HEK293T (cell line): ENCODE measurements around the gene TNFRSF9.

Experiments
- CTCF ChIA-PET: fragments of 350-600 bp; formaldehyde crosslinking; extraction: SDS; loops from one replicate; lab custom pipeline; 2021; ENCODE audit warnings: antibody characterized with exemption, inconsistent platforms; lab: Yijun Ruan, JAX
- POLR2A ChIA-PET: fragments of 350-600 bp; formaldehyde crosslinking; extraction: SDS; loops from one replicate; lab custom pipeline; 2020; ENCODE audit warnings: antibody characterized with exemption, inconsistent platforms; lab: Yijun Ruan, JAX
- DNase-seq: peaks from one replicate; pipeline ENCODE4 v3.0.0; 2012; ENCODE audit warnings: mixed read lengths; ENCODE audit errors: extremely low spot score
- ARNT ChIP-seq: fragments of 450-650 bp; IDR thresholded peaks from 2 replicates; pipeline ENCODE4 v1.6.1; 2017; ENCODE audit warnings: mild to moderate bottlenecking
- BHLHE40 ChIP-seq: fragments of 450-650 bp; IDR thresholded peaks from 2 replicates; pipeline ENCODE4 v1.6.1; 2016; ENCODE audit warnings: mild to moderate bottlenecking, moderate library complexity, borderline replicate concordance
- CTBP1 ChIP-seq: fragments of 450-650 bp; IDR thresholded peaks from 2 replicates; pipeline ENCODE4 v1.6.1; 2016; ENCODE audit warnings: borderline replicate concordance
- ELF4 ChIP-seq: fragments of 450-650 bp; IDR thresholded peaks from 2 replicates; pipeline ENCODE4 v1.6.1; 2017; ENCODE audit warnings: antibody characterized with exemption
- FOXA1 ChIP-seq: fragments of 450-650 bp; IDR thresholded peaks from 2 replicates; pipeline ENCODE4 v1.6.1; 2016; ENCODE audit warnings: mild to moderate bottlenecking
- FOXK2 ChIP-seq: fragments of 450-650 bp; IDR thresholded peaks from 2 replicates; pipeline ENCODE4 v1.6.1; 2016; ENCODE audit warnings: mild to moderate bottlenecking
- FOXM1 ChIP-seq: fragments of 450-650 bp; IDR thresholded peaks from 2 replicates; pipeline ENCODE4 v1.6.1; 2017; ENCODE audit warnings: mild to moderate bottlenecking, borderline replicate concordance
- HDGF ChIP-seq: fragments of 450-650 bp; IDR thresholded peaks from 2 replicates; pipeline ENCODE4 v1.6.1; 2017; ENCODE audit warnings: antibody characterized with exemption, borderline replicate concordance
- L3MBTL2 ChIP-seq: fragments of 450-650 bp; conservative IDR thresholded peaks from 2 replicates; pipeline ENCODE4 v1.6.1; 2016; ENCODE audit warnings: mild to moderate bottlenecking
- LEF1 ChIP-seq: fragments of 450-650 bp; IDR thresholded peaks from 2 replicates; pipeline ENCODE4 v1.6.1; 2017; ENCODE audit warnings: mild to moderate bottlenecking, borderline replicate concordance
- NFRKB ChIP-seq: fragments of 450-650 bp; IDR thresholded peaks from 2 replicates; pipeline ENCODE4 v1.6.1; 2016; ENCODE audit warnings: mild to moderate bottlenecking, moderate library complexity
- SP1 ChIP-seq: fragments of 450-650 bp; IDR thresholded peaks from 2 replicates; pipeline ENCODE4 v1.6.1; 2017
- SUZ12 ChIP-seq: fragments of 450-650 bp; IDR thresholded peaks from 2 replicates; pipeline ENCODE4 v1.6.1; 2016; ENCODE audit warnings: mild to moderate bottlenecking
- TARDBP ChIP-seq: fragments of 450-650 bp; IDR thresholded peaks from 2 replicates; pipeline ENCODE4 v1.6.1; 2016
- ZNF384 ChIP-seq: fragments of 450-650 bp; IDR thresholded peaks from 2 replicates; pipeline ENCODE4 v1.6.1; 2016
- TF ChIP-seq, protein P1 (sequence below): fragments of 450-650 bp; IDR thresholded peaks from 2 replicates; pipeline ENCODE4 v1.6.1; 2016

The TNFRSF9 gene

DNA sequence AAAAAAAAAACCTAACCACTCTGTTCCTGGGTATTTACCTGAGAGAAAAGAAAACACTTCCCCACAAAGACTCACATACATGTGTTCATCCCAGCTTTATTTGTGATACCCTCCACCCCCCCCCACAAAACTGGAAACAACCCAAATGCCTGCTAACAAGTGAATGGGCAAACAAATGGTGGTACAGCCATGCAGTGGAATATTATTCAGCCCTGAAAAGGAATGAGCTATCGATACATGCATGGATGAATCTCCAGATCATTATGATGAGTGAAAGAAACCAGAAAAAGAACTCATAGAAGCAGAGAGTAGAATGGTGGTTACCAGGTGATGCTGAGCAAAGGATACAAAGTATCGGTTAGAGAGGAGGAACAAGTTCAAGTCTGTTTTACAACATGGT is 49.8 kb downstream of the TNFRSF9 start:
- CTCF ChIA-PET, result no interaction called here
- POLR2A ChIA-PET, result no interaction called here
- TF ChIP-seq NFRKB, result no peak
- no peak for TF ChIP-seq FOXM1
- no peak for TF ChIP-seq HDGF
- TF ChIP-seq, protein P1, sequence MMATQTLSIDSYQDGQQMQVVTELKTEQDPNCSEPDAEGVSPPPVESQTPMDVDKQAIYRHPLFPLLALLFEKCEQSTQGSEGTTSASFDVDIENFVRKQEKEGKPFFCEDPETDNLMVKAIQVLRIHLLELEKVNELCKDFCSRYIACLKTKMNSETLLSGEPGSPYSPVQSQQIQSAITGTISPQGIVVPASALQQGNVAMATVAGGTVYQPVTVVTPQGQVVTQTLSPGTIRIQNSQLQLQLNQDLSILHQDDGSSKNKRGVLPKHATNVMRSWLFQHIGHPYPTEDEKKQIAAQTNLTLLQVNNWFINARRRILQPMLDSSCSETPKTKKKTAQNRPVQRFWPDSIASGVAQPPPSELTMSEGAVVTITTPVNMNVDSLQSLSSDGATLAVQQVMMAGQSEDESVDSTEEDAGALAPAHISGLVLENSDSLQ, result no peak
- TF ChIP-seq SP1, result no peak
- no peak for TF ChIP-seq TARDBP
- TF ChIP-seq ELF4, result no peak
- TF ChIP-seq BHLHE40, result no peak
- TF ChIP-seq FOXA1, result no peak
- TF ChIP-seq ZNF384, result no peak
- TF ChIP-seq SUZ12, result no peak
- DNase-seq, result no peak

DNA sequence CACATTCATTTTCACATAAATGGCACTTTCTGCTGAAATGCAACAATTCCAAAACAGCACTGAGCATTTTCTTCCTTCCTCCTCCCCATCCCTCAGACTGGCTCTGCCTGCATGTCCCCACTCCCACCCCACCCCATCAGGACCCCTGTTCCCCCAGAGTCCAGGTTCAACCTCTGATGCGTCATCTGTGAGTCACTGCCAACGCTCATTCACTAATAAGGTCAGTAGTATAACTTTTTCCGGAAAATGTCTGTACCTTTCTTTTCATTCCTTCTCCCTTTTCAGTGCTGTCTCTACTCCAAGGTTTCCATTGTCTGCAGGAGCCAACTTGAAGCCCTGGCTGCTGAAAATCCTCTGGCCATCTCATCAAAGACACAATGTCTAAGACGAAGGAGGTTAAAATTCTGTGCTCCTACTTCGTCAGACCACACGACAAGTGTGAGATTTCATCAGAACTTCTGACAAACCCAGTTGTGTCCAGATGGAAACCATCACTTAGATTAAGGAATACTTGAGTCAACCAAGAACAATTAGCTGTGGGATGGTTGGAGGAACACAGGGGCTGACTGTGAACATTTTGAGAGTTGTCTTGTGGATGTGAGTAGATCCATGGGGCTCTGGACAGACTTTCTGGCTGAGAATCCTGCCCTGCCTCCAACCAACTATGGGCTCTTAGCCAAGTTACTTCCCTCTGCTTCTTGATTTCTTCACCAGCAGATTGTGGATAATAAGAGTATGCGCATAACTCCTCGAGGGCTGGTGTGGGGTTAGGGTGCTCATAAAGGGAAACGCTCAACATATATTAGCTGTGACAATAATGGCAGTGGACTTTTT is 52.2 kb downstream of the TNFRSF9 start:
- no peak for DNase-seq
- ChIA-PET POLR2A (no interaction called here), CTCF (interaction anchor here (0.6 to 1.2 kb wide), 2 partner anchors 16 to 135 kb away, joined by 3 to 4 read pairs; no protein-coding TSS in a partner anchor)
- TF ChIP-seq SUZ12 (no peak), FOXA1 (no peak), BHLHE40 (no peak), FOXK2 (no peak), L3MBTL2 (no peak)

DNA sequence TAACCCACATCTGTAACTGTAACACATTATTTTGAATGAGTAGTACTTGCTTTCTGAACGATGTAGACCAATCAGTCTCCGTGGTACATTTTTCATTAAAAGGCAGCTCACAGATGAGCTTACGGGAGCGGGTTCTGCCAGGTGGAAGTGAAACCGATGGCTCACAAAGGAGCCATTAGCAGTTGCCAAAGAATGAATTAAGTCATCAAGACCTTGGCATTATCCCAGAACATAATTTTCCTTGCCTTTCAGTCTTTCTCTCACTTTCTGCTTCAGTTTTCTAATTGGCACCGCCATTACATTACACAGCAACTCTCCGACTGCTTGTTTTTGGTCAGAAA is 54.3 kb downstream of the TNFRSF9 start:
- no peak for DNase-seq
- CTCF ChIA-PET, result interaction anchor here (0.6 kb wide), 1 partner anchor 57 kb away, joined by 3 read pairs; no protein-coding TSS in a partner anchor
- POLR2A ChIA-PET, result no interaction called here
- TF ChIP-seq ZNF384 (no peak), BHLHE40 (no peak), FOXK2 (no peak), FOXM1 (no peak)
- TF ChIP-seq, protein P1, result no peak

DNA sequence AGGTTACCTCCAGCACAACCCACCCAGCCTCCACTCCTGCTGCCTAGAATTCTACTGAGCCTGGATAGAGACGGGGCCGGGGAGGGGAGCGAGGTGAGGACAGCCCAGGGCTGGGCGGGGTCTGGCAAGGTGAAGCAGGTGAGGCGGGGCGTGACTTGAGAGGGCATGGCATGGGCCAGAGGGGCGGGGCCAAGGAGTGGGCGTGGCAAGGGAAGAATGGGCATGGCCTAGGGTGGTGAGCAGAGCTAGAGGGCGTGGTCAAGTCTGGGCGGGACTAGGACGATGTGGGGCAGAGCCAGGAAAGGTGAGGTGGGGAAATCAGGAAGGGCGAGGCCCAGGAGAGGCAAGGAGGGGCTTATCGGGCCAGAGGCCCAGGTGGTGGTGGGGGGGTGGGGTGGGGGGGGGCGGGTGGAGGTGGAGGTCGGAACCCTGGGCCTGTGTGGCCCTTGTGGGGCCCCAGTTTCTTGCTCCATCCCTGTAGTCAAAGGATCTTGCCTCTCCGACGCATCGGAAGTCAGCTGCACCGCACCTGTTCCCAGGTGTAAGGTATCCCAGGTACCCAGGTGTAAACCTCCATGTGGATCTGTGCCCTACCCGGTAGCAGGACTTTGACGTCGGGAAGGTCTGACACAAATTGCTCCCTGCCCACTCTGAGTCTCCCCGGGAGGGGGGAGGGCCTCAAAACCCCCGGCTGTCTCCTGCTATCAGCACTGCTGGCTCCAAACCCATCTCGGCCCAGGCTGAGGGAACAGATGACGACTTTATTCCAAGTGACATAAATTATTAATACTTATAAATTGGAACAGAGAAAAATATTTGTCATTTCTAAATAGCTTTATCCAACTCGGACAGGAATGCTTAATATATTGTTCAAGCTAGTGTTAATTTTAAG is 54.9 kb downstream of the TNFRSF9 start:
- ChIA-PET CTCF (interaction anchor here (0.6 kb wide), 1 partner anchor 57 kb away, joined by 3 read pairs; no protein-coding TSS in a partner anchor), POLR2A (no interaction called here)
- TF ChIP-seq TARDBP (no peak), ZNF384 (no peak), SUZ12 (no peak)
- peak; percentile 43 for DNase-seq

DNA sequence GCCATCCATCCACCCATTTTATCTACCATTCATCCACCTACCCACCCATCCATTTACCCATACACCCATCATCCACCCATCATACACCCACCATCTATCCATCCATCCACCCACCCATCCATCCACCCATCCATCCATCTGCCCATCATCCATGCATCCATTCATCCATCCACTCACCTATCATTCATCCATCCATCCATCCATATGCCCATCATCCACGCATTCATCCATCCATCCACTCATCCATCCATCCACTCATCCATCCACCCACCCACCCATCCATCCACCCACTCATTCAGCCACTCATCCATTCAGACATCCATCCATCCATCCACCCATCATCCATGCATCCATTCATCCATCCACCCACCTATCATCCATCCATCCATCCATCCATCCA is 55.9 kb downstream of the TNFRSF9 start:
- DNase-seq, result no peak
- ChIA-PET POLR2A (no interaction called here), CTCF (no interaction called here)
- no peak for TF ChIP-seq LEF1
- TF ChIP-seq FOXK2, result no peak
- TF ChIP-seq NFRKB, result no peak
- TF ChIP-seq, protein P1, result no peak
- no peak for TF ChIP-seq FOXM1
- no peak for TF ChIP-seq L3MBTL2
- no peak for TF ChIP-seq ELF4
- no peak for TF ChIP-seq ARNT
- no peak for TF ChIP-seq FOXA1
- no peak for TF ChIP-seq BHLHE40
- no peak for TF ChIP-seq SP1
- no peak for TF ChIP-seq CTBP1
- TF ChIP-seq HDGF, result no peak
- TF ChIP-seq SUZ12, result no peak
- no peak for TF ChIP-seq TARDBP

DNA sequence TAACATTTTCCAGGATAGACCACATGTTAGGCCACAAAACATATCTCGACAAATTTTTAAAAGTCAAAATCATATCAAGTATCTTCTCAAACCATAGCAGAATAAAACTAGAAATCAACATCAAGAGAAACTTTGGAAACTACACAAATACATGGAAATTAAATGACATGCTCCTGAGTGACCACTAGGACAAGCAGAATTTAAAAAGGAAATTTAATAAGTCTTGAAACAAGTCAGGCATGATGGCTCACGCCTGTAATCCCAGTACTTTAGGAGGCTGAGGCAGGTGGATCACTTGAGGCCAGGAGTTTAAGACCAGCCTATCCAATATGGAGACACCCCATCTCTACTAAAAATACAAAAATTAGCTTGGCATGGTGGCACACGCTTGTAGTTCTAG is 61.4 kb downstream of the TNFRSF9 start:
- no peak for DNase-seq
- POLR2A ChIA-PET, result no interaction called here
- CTCF ChIA-PET, result interaction anchor here (0.7 kb wide), 1 partner anchor 96 kb away, joined by 6 read pairs; no protein-coding TSS in a partner anchor
- TF ChIP-seq L3MBTL2 (no peak), LEF1 (no peak), TARDBP (no peak), NFRKB (no peak), CTBP1 (no peak)
